LoVo (cell line): Measurements from ENCODE around the gene TTC7B.

Source experiments
- DNase-seq: peaks from one replicate; pipeline ENCODE4 v3.0.0-alpha.2; 2016; ENCODE audit warnings: low spot score

TTC7B gene

DNA sequence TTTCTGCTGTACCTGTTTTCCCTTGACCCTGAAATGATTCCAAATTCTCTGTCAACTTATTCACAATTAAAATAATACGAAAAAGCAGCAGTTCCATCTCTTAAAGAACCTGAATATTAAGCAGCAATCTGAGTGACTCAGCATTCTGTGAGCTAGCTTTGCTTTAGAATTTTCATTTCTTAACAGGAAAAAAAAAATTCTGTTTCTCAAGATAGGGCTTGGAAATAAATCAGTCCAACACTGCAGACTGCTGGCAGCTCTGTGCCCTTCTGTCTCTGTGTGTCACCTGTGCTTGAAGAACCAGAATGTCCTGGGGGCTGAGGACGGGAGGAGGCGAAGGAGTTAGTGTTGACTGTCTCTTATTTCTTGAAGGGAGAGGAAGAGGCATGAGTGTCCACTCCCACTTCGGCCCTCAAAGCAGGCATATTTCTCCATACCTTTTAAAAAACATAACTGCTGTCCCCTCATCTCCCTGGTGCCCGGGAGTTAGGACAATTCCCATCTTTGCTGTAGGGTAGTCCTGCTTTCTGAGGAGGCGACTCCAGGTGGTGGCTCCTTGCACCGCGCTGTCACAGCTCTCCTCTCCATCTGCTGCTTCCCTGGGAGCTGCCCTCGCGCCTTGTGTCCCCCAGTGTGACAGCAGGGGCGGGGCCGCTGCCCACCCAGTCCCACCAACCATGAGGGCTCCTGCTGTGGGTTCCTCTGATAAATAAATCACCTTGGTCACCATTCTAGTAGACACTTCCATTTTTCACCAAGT is 216.3 kb downstream of the TTC7B start:
- no peak for DNase-seq

GRCh38 chr14:90599339-90599738 is 216.9 kb downstream of the TTC7B start:
- no peak for DNase-seq

DNA sequence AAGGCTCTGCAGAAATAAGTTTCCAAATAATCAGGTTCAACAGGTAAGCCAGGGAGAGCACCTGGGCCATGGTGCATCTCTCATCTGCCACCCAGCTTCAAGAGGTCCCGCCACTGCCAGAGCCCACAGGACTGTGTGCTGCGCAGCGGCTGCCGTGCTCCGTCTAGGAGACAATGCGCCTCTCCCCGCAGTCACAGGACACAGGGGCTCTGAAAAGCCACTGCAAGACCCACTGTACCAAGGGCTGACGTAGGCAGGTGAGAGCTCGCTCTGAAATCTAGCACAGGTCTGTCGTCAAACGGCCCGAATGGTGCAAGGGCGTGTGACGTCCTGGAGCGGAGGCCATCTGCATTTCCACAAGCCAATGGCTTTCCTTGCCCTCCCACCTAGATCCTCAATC is 218.3 kb downstream of the TTC7B start:
- no peak for DNase-seq

- DNase-seq = no peak
These were observed 219.5 kb downstream of the TTC7B start for GRCh38 chr14:90596733-90597132.

GRCh38 chr14:90593254-90594040 is 222.8 kb downstream of the TTC7B start:
- DNase-seq = no peak

GRCh38 chr14:90592655-90593054 is 223.6 kb downstream of the TTC7B start:
- no peak for DNase-seq

DNA sequence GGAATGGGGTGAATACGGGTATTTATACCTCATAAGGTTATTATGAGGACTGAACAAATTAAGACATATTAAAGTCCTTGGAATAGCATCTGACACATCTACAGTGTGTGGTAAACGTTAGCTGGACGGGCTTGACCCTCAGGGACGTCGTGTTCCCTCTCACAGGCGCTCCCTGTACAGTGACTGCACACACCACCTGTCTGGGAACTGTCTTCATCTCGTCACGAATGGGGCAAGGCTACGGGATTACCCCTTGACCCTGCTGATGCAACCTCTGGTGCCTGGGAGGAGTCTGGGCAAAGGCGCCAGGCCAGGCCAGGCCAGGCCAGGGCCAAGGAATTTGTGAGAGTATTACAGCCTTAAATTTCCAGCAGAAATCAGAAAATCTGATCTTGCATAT is 228.3 kb downstream of the TTC7B start:
- no peak for DNase-seq

GRCh38 chr14:90587252-90587910 is 228.8 kb downstream of the TTC7B start:
- no peak for DNase-seq

DNA sequence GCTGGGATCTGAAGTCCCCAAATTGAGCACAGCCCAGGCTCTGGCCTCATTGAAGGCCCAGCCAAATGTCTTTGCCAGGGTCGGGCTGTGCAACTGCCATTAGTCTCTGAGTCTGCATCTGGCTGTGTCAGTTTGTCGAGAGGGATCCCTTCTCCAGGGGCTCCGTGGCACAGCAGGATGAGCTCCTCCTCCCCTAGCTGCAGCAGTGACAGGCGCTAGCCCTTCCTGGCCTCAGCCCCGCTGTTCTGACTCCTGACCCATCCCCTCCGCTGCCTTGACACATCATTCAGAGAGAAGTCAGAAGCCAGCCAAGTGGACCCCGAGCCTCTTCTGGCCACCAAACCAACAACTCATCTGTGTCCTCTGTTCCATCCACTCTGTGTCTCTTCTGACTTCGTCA is 231.1 kb downstream of the TTC7B start:
- DNase-seq = no peak

- no peak for DNase-seq
These were observed 232.2 kb downstream of the TTC7B start for GRCh38 chr14:90583916-90584605.

DNA sequence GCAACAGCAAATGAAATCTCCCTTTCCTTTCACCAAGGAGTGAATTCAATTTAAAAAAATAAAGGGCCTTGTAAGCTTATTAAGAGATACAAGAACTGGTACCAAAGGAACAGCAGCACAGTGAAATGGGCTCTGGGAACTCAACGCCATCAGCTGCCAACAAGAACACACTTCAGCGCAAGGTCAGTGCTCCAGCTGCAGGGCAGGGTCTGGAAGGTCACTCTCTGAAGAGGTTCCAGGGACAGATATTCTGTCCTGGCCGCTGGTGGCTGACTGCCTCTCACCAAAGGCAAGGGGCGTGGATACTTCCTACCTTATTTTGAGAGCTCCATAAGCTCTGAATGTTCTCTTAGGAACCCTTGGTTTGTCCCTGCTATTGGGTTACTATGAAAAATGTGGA is 232.8 kb downstream of the TTC7B start:
- no peak for DNase-seq

DNA sequence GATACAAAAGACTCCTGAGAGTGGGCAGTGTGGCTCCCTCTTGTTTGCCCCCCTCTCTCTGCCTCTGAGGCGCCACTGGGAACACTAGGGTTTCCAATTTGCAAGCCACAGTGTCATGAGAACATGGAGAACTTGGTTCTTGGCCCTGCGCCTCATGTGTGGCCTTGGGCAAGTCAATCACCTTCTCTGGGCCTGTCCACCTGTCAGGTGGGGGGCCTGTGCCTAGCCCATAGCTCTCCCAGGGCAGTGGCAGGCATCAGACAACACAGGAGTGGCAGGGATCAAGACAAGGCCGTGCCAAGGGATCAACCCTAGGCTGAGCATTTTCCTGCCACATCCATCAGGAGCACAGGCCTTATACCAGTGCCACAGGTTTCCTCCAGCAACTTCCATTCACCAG is 234.1 kb downstream of the TTC7B start:
- no peak for DNase-seq

DNA sequence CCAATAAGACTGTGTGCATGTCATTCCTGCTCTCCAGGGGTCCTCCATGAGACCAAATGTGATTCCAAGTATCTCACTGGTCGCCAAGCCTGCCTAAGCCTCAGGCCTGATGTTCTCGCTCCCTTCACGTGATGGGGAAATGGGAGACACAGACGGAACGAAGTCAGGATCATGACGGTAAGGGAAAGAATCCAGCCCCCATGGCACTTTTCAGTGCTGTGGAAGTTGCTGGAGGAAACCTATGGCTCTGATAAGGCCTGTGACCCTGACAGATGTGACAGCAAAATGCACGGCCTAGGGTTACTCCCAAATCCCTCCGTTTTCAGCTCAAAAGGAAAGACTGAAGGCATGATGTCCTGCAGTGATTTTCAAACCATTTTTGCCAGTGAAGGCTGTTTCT is 234.5 kb downstream of the TTC7B start:
- no peak for DNase-seq

GRCh38 chr14:90580377-90581335 is 235.6 kb downstream of the TTC7B start:
- no peak for DNase-seq

- no peak for DNase-seq
These were observed 236.4 kb downstream of the TTC7B start for GRCh38 chr14:90579816-90580215.

- DNase-seq = no peak
These were observed 237.1 kb downstream of the TTC7B start for GRCh38 chr14:90579088-90579487.

DNA sequence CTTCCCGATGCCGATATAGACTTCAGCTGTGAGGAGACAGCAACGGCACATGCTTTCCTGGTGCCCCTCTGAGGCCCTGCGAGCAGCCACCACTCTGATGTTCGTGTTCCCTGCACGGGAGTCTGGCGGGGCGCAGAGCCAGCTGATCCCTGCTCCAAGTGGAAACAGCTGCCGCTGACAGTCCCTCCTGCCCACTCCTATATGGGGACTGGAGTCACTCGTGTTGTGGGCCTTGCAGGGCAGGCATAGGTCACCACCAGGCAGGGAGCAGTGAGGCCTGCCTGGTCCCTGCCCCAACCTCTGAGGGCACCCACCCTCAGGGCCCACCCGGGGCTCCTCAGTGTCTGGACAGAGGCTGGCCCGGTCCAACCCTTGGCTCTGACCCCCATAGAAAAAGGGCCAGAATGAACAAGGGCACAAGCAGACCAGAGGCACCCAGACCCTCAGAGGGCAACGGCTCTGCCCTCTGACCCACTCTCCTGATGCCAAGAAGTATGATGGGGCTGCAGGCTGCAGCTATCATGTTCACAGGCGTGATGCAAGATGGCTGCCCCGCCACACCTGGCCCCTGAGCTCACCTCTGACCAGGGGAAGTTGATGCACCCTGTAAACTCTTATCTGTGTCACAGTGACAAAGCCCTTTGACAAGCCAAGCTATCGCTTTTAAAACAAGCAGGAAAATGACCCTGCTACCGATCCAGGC is 237.8 kb downstream of the TTC7B start:
- no peak for DNase-seq

GRCh38 chr14:90577661-90578282 is 238.5 kb downstream of the TTC7B start:
- no peak for DNase-seq

GRCh38 chr14:90576981-90577660 is 239.1 kb downstream of the TTC7B start:
- DNase-seq = no peak

DNA sequence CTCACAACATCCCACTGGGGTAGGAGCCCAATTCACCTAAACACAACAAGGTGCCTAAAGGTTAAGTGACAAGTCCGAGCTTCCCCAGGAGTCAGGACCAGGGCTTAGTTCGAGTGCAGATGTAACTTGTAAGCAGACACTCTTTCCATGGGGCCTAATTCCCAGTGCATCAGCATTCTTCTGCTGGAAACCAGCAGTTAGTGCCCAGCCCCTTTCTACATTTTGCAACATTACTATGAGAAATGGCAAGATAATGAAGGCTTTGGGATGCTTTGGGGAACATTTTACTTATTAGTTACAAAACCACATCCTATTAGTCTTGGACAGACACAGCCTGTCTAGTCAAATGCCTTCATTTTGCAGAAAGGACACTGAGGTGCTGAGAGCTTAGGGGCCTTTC is 239.6 kb downstream of the TTC7B start:
- DNase-seq = no peak
